Neural progenitor cell (in vitro differentiated cells): ENCODE data around the gene MBP. TPM values are rescaled to one million over a fixed set of nuclear protein-coding genes. Genes with fewer than 3 reads are reported as not detected.

Experiments
- DNase-seq: peaks from one replicate; pipeline ENCODE4 v3.0.0-alpha.2; 2016; ENCODE audit warnings: low spot score
- H2AFZ ChIP-seq: fragments of 200-600 bp; sonication (generic); replicated peaks from 2 replicates; pipeline ENCODE4 v1.6.1; 2016; ENCODE audit warnings: antibody characterized with exemption
- H3F3A ChIP-seq: fragments of 200-600 bp; sonication (generic); 2 replicates; pipeline ENCODE4 v1.6.1; 2016; ENCODE audit warnings: antibody characterized with exemption, low read depth
- H3K27ac ChIP-seq: fragments of 200-600 bp; sonication (generic); 2 replicates; pipeline ENCODE4 v1.5.1; 2016; ENCODE audit warnings: mild to moderate bottlenecking
- H3K27me3 ChIP-seq: fragments of 200-600 bp; sonication (generic); 2 replicates; pipeline ENCODE4 v1.6.1; 2016; ENCODE audit warnings: mild to moderate bottlenecking, moderate library complexity
- H3K36me3 ChIP-seq: fragments of 200-600 bp; sonication (generic); 2 replicates; pipeline ENCODE4 v1.5.1; 2016
- H3K4me1 ChIP-seq: fragments of 200-600 bp; sonication (generic); 2 replicates; pipeline ENCODE4 v1.6.1; 2016; ENCODE audit warnings: mixed run types
- H3K4me2 ChIP-seq: fragments of 200-600 bp; sonication (generic); 2 replicates; pipeline ENCODE4 v1.6.1; 2016
- H3K4me3 ChIP-seq: fragments of 200-600 bp; sonication (generic); 2 replicates; pipeline ENCODE4 v1.5.1; 2016
- H3K79me2 ChIP-seq: fragments of 200-600 bp; sonication (generic); 2 replicates; pipeline ENCODE4 v1.6.1; 2016; ENCODE audit warnings: low read depth
- H3K9ac ChIP-seq: fragments of 200-600 bp; sonication (generic); 2 replicates; pipeline ENCODE4 v1.6.1; 2016
- H3K9me3 ChIP-seq: fragments of 200-600 bp; sonication (generic); 2 replicates; pipeline ENCODE4 v1.5.1; 2016; ENCODE audit warnings: low read depth
- H4K20me1 ChIP-seq: fragments of 200-600 bp; sonication (generic); 2 replicates; pipeline ENCODE4 v1.6.1; 2016; ENCODE audit warnings: low read depth
- H3K27ac Mint-ChIP-seq: 3 replicates; pipeline ENCODE4 v1.8.0; 2021; ENCODE audit warnings: mixed read lengths
- H3K27me3 Mint-ChIP-seq: 2 replicates; pipeline ENCODE4 v1.8.0; 2022; ENCODE audit warnings: low read depth, mild to moderate bottlenecking, inconsistent platforms, moderate library complexity, mixed read lengths; ENCODE audit not compliant: insufficient read depth
- H3K36me3 Mint-ChIP-seq: 3 replicates; pipeline ENCODE4 v1.8.0; 2021; ENCODE audit warnings: mixed read lengths
- H3K4me1 Mint-ChIP-seq: 3 replicates; pipeline ENCODE4 v1.8.0; 2021; ENCODE audit warnings: mixed read lengths
- H3K4me3 Mint-ChIP-seq: 3 replicates; pipeline ENCODE4 v1.8.0; 2021; ENCODE audit warnings: mild to moderate bottlenecking, moderate library complexity, mixed read lengths
- H3K9me3 Mint-ChIP-seq: 3 replicates; pipeline ENCODE4 v1.8.0; 2020; ENCODE audit warnings: mixed read lengths
- EZH2 ChIP-seq: fragments of 200-600 bp; sonication (generic); IDR thresholded peaks from 2 replicates; pipeline ENCODE4 v1.6.1; 2017; ENCODE audit warnings: antibody characterized with exemption, mild to moderate bottlenecking, moderate library complexity
- EZH2phosphoT487 ChIP-seq: fragments of 200-600 bp; sonication (generic); IDR thresholded peaks from 2 replicates; pipeline ENCODE4 v1.6.1; 2017; ENCODE audit warnings: antibody characterized with exemption
- total RNA-seq: library from RNA; depleted of rRNA; stranded (reverse); fragments of >200 nt; gene quantifications from 2 replicates; pipeline ENCODE4 v1.2.3, GENCODE V29; 2015; ENCODE audit warnings: low replicate concordance
- TF ChIP-seq, protein P1 (sequence below): fragments of 200-600 bp; sonication (generic); IDR thresholded peaks from 2 replicates; pipeline ENCODE4 v1.5.1; 2017; ENCODE audit warnings: antibody characterized with exemption, mild to moderate bottlenecking

MBP gene
- total RNA-seq, 1 donor from 2014 or later = 0.64 TPM

DNA sequence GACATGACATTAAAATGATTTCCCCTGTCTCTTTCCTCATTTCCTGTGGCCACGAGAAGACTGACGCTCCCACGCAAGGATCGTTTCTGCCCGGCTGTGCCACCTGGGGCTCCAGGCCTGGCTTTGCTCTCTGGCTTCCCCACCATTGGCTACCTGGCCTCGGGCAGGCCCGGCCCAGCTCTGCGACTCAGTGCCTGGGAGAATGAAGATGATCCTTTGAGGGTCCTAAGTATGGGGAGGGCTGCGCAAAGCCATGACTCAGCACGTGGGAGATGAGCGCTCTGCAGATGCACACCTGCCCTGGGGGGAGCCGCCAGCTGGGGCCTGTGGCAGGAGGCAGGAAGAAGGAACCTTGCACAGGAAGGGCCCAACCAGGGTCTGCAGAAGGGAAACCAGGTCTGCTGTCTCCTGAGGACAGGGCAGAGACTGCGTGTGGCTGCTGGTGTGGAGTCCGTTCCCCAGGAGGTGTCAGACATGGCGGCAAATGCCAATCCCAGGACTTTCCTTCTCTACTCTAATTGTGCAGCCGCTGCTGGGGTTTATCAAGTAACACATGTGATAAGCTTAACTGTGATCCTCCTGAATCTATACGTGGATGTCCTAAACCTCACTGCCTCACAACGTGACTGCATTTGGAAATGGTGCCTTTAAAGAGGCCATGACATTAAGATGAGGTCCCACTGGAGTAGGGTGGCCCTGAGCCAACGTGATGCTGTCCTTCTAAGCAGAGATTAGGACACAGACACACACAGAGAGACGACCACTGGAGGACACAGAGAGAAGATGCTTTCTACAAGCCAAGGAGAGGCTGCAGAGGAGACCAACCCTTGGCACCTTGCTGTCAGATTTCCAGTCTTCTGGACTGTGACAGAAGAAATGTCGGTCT lies 32.9 kb downstream of the MBP start:
- TF ChIP-seq, protein P1, sequence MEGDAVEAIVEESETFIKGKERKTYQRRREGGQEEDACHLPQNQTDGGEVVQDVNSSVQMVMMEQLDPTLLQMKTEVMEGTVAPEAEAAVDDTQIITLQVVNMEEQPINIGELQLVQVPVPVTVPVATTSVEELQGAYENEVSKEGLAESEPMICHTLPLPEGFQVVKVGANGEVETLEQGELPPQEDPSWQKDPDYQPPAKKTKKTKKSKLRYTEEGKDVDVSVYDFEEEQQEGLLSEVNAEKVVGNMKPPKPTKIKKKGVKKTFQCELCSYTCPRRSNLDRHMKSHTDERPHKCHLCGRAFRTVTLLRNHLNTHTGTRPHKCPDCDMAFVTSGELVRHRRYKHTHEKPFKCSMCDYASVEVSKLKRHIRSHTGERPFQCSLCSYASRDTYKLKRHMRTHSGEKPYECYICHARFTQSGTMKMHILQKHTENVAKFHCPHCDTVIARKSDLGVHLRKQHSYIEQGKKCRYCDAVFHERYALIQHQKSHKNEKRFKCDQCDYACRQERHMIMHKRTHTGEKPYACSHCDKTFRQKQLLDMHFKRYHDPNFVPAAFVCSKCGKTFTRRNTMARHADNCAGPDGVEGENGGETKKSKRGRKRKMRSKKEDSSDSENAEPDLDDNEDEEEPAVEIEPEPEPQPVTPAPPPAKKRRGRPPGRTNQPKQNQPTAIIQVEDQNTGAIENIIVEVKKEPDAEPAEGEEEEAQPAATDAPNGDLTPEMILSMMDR = no peak
- Mint-ChIP-seq H3K4me1 (peaks cover 48% of the 10 kb centered on the region), H3K9me3 (no peaks in the 10 kb centered on the region), H3K27me3 (peaks cover 11% of the 10 kb centered on the region), H3K36me3 (no peaks in the 10 kb centered on the region), H3K4me3 (no peak overlapping the region), H3K27ac (no peak overlapping the region)
- H3K9ac ChIP-seq = no peak overlapping the region
- no peak overlapping the region for H2AFZ ChIP-seq
- H3K36me3 ChIP-seq = no peaks in the 10 kb centered on the region
- no peaks in the 10 kb centered on the region for H3K27me3 ChIP-seq
- no peaks in the 10 kb centered on the region for H4K20me1 ChIP-seq
- no peak overlapping the region for H3K27ac ChIP-seq
- H3K4me1 ChIP-seq = peaks cover 9% of the 10 kb centered on the region
- no peaks in the 10 kb centered on the region for H3K9me3 ChIP-seq
- H3K79me2 ChIP-seq = no peaks in the 10 kb centered on the region
- no peak overlapping the region for H3K4me2 ChIP-seq
- H3F3A ChIP-seq = no peaks in the 10 kb centered on the region
- DNase-seq = no peak
- H3K4me3 ChIP-seq = no peak overlapping the region

DNA sequence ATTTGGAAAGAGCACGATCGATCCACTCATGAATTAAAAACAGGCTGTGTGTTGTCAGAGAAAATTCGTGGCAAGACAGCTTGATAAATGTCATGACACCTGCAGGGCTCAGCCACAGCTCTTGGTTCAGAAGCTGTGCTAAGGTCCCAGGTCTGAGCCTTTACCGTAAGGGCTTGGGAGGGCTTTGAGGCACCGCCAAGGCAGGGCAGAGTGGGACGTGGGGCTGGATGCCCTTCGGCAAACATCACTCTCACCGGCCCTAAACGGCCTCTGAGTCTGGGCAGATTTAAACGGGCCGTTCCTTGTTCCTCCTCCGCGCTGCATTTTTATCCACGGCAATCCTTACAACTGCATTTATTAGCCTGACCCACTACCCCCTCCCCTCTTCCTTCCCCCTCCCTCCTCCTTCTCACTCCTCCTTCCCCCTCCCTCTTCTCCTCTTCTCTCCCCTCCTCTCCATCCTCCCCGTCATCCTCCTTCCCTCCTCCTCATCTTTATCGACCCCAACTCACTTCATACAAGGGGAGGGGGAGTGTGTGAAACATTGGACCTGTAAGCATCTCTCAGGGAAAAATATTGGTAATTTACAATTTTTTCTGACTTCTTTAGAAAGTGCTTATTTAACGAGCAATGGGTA lies 33.9 kb downstream of the MBP start:
- Mint-ChIP-seq H3K4me3 (no peak overlapping the region), H3K9me3 (no peaks in the 10 kb centered on the region), H3K36me3 (no peaks in the 10 kb centered on the region), H3K27me3 (peaks cover 11% of the 10 kb centered on the region), H3K4me1 (peaks cover 48% of the 10 kb centered on the region), H3K27ac (peak overlapping the region; percentile 30)
- Histone ChIP-seq H4K20me1 (no peaks in the 10 kb centered on the region), H3F3A (no peaks in the 10 kb centered on the region), H3K4me2 (no peak overlapping the region), H3K4me3 (no peak overlapping the region), H3K27me3 (no peaks in the 10 kb centered on the region), H3K79me2 (no peaks in the 10 kb centered on the region), H3K36me3 (no peaks in the 10 kb centered on the region), H3K9me3 (no peaks in the 10 kb centered on the region), H2AFZ (no peak overlapping the region), H3K9ac (no peak overlapping the region), H3K4me1 (peaks cover 9% of the 10 kb centered on the region), H3K27ac (no peak overlapping the region)
- TF ChIP-seq EZH2phosphoT487 (no peak), EZH2 (no peak)
- TF ChIP-seq, protein P1 = no peak
- DNase-seq = no peak

DNA sequence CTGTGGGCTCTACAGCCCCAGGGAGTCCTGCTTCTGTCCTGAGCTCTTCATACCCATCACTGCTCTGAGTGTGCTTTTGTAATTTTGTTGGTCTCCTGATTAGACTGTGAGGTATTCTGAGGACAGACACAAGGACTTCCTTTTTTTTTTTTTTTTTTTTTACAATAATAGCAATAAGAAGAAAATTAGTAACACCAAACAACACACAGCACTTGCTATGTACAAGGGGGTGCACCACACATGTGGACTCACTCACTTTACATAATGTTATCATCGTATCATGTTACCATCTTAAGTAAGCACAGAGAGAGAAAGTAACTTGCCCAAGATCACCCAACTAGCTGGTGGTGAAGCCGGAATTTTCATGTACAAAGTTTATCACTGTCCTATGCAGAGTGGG lies 34.6 kb downstream of the MBP start:
- Histone ChIP-seq H3K27ac (no peak overlapping the region), H2AFZ (no peak overlapping the region), H3F3A (no peaks in the 10 kb centered on the region), H4K20me1 (no peaks in the 10 kb centered on the region), H3K27me3 (no peaks in the 10 kb centered on the region), H3K36me3 (no peaks in the 10 kb centered on the region), H3K4me2 (no peak overlapping the region), H3K79me2 (no peaks in the 10 kb centered on the region), H3K4me3 (no peak overlapping the region), H3K4me1 (peaks cover 9% of the 10 kb centered on the region), H3K9me3 (no peaks in the 10 kb centered on the region), H3K9ac (no peak overlapping the region)
- TF ChIP-seq, protein P1 = no peak
- TF ChIP-seq EZH2phosphoT487 (no peak), EZH2 (no peak)
- no peak for DNase-seq
- no peaks in the 10 kb centered on the region for H3K9me3 Mint-ChIP-seq
- no peak overlapping the region for H3K27ac Mint-ChIP-seq
- no peaks in the 10 kb centered on the region for H3K36me3 Mint-ChIP-seq
- H3K27me3 Mint-ChIP-seq = peaks cover 11% of the 10 kb centered on the region
- peaks cover 41% of the 10 kb centered on the region for H3K4me1 Mint-ChIP-seq
- no peak overlapping the region for H3K4me3 Mint-ChIP-seq
